H1 (cell line): ENCODE results near the gene RGS9BP. TPM values are rescaled to one million over a fixed set of nuclear protein-coding genes. Genes with fewer than 3 reads are reported as not detected.

Experiments
- CTCF ChIA-PET: fragments of 300-600 bp; sonication (Branson Sonifier 250); formaldehyde crosslinking; loops from one replicate; lab custom pipeline; 2021; ENCODE audit not compliant: partially characterized antibody; lab: Charles Lee
- POLR2A ChIA-PET: fragments of 300-600 bp; sonication (Branson Sonifier 250); formaldehyde crosslinking; loops from one replicate; lab custom pipeline; 2021; ENCODE audit warnings: inconsistent platforms; ENCODE audit not compliant: partially characterized antibody; lab: Charles Lee
- DNase-seq, 2 experiments: peaks; one replicate each; pipeline versions ENCODE4 v3.0.0 to v3.0.0-alpha.2; 2010 to 2022; ENCODE audit warnings: low spot score in 2 of 2, low read depth in 1 of 2, mixed read lengths in 1 of 2
- FAIRE-seq: peaks from 2 replicates; lab custom pipeline; 2011; peaks lifted over from hg19 to GRCh38; lab: Jason Lieb, UNC
- H2AFZ ChIP-seq: 2 replicates; pipeline ENCODE4 v1.8.1; 2012; ENCODE audit warnings: low read length, inconsistent platforms
- H2AK5ac ChIP-seq: 2 replicates; pipeline ENCODE4 v1.6.1; 2013; ENCODE audit warnings: low read depth, low read length
- H2BK120ac ChIP-seq: replicated peaks from 2 replicates; pipeline ENCODE3; 2013; ENCODE audit warnings: low read depth, low read length, inconsistent platforms
- H2BK12ac ChIP-seq: 2 replicates; pipeline ENCODE4 v1.6.1; 2013; ENCODE audit warnings: low read depth, low read length
- H2BK15ac ChIP-seq: 2 replicates; pipeline ENCODE4 v1.6.1; 2013; ENCODE audit warnings: low read length
- H2BK20ac ChIP-seq: 2 replicates; pipeline ENCODE4 v1.6.1; 2013; ENCODE audit warnings: low read length
- H2BK5ac ChIP-seq: 2 replicates; pipeline ENCODE4 v1.6.1; 2013; ENCODE audit warnings: low read depth, low read length
- H3K14ac ChIP-seq: 2 replicates; pipeline ENCODE4 v1.6.1; 2013; ENCODE audit warnings: inconsistent platforms; ENCODE audit not compliant: insufficient read length
- H3K18ac ChIP-seq: 2 replicates; pipeline ENCODE4 v1.6.1; 2013; ENCODE audit warnings: low read length; ENCODE audit errors: extremely low read depth
- H3K23ac ChIP-seq: 2 replicates; pipeline ENCODE4 v1.6.1; 2013; ENCODE audit warnings: inconsistent platforms; ENCODE audit not compliant: insufficient read length
- H3K23me2 ChIP-seq: 2 replicates; pipeline ENCODE4 v1.6.1; 2013; ENCODE audit warnings: low read depth, low read length
- H3K27ac ChIP-seq: 2 replicates; pipeline ENCODE4 v1.6.1; 2011; ENCODE audit warnings: low read depth, low read length, inconsistent platforms
- H3K27me3 ChIP-seq, 4 experiments: replicated peaks in 1 of 4; 1 replicate in 1 of 4; 2 replicates in 3 of 4; pipeline versions ENCODE4 v1.6.1 to v1.8.1; 2011 to 2013; ENCODE audit warnings: low read length in 3 of 4, mild to moderate bottlenecking in 3 of 4, inconsistent platforms in 2 of 4, mixed read lengths in 2 of 4, moderate library complexity in 1 of 4; ENCODE audit not compliant: control insufficient read depth in 3 of 4, insufficient read depth in 3 of 4; ENCODE audit errors: extremely low read depth in 1 of 4
- H3K36me3 ChIP-seq, 4 experiments: 2 replicates each; pipeline versions ENCODE4 v1.6.1 to v1.8.1; 2011 to 2013; ENCODE audit warnings: mild to moderate bottlenecking in 4 of 4, low read length in 3 of 4, moderate library complexity in 2 of 4, control low read depth in 1 of 4, inconsistent platforms in 1 of 4; ENCODE audit not compliant: insufficient read depth in 4 of 4, control insufficient read depth in 2 of 4
- H3K4ac ChIP-seq: replicated peaks from 2 replicates; pipeline ENCODE3; 2013; ENCODE audit warnings: low read length, low read depth, mixed read lengths, inconsistent platforms; ENCODE audit not compliant: insufficient read length
- H3K4me1 ChIP-seq, 4 experiments: replicated peaks in 1 of 4; 1 replicate in 1 of 4; 2 replicates in 3 of 4; pipeline versions ENCODE4 v1.6.1 to v1.8.1; 2011 to 2013; ENCODE audit warnings: low read length in 3 of 4, inconsistent platforms in 2 of 4, mixed read lengths in 1 of 4; ENCODE audit not compliant: insufficient read depth in 4 of 4, control insufficient read depth in 3 of 4
- H3K4me2 ChIP-seq, 2 experiments: 2 replicates each; pipeline versions ENCODE4 v1.6.1 to v1.8.1; 2011 to 2013; ENCODE audit warnings: low read depth in 2 of 2, low read length in 2 of 2, control low read depth in 1 of 2, inconsistent platforms in 1 of 2, mild to moderate bottlenecking in 1 of 2; ENCODE audit not compliant: insufficient read depth in 1 of 2
- H3K4me3 ChIP-seq, 4 experiments: fragments of 200-600, 300-600 bp in 1 of 4; sonication (generic), shearing (Covaris generic), sonication (Bioruptor Twin) in 1 of 4; 2 replicates each; pipeline versions ENCODE4 v1.5.1 to v1.8.1; 2011 to 2016; ENCODE audit warnings: low read length in 4 of 4, low read depth in 3 of 4, control low read depth in 2 of 4, inconsistent platforms in 2 of 4, mild to moderate bottlenecking in 2 of 4, mixed read lengths in 1 of 4, moderate library complexity in 1 of 4; ENCODE audit not compliant: insufficient read depth in 2 of 4; ENCODE audit errors: extremely low read depth in 1 of 4
- H3K56ac ChIP-seq: replicated peaks from 2 replicates; pipeline ENCODE3; 2013; ENCODE audit warnings: low read depth, mild to moderate bottlenecking, mixed read lengths, low read length, inconsistent platforms; ENCODE audit not compliant: insufficient read length
- H3K79me1 ChIP-seq: 2 replicates; pipeline ENCODE4 v1.6.1; 2013; ENCODE audit warnings: low read depth, low read length, control low read depth
- H3K79me2 ChIP-seq, 2 experiments: 2 replicates each; pipeline versions ENCODE4 v1.6.1 to v1.8.1; 2012 to 2013; ENCODE audit warnings: low read length in 2 of 2, mild to moderate bottlenecking in 2 of 2, inconsistent platforms in 1 of 2; ENCODE audit not compliant: insufficient read depth in 2 of 2, control insufficient read depth in 1 of 2
- H3K9ac ChIP-seq, 4 experiments: replicated peaks in 1 of 4; 1 replicate in 1 of 4; 2 replicates in 3 of 4; pipeline versions ENCODE4 v1.6.1 to v1.8.1; 2011 to 2013; ENCODE audit warnings: low read depth in 3 of 4, low read length in 3 of 4, control low read depth in 2 of 4, mild to moderate bottlenecking in 2 of 4, moderate library complexity in 2 of 4, inconsistent platforms in 1 of 4; ENCODE audit errors: extremely low read depth in 1 of 4
- H3K9me3 ChIP-seq, 2 experiments: 2 replicates each; pipeline versions ENCODE4 v1.6.1 to v1.8.1; 2012 to 2013; ENCODE audit warnings: mild to moderate bottlenecking in 2 of 2, moderate library complexity in 2 of 2, control low read depth in 1 of 2, inconsistent platforms in 1 of 2, low read depth in 1 of 2, low read length in 1 of 2, mixed read lengths in 1 of 2; ENCODE audit not compliant: insufficient read depth in 2 of 2
- H4K20me1 ChIP-seq, 2 experiments: replicated peaks in 1 of 2; 2 replicates each; pipeline versions ENCODE3 to v1.8.1; 2011 to 2013; ENCODE audit warnings: inconsistent platforms in 2 of 2, low read length in 2 of 2, mild to moderate bottlenecking in 1 of 2; ENCODE audit not compliant: insufficient read depth in 2 of 2, control insufficient read depth in 1 of 2
- H4K5ac ChIP-seq: 2 replicates; pipeline ENCODE4 v1.6.1; 2013; ENCODE audit warnings: low read length, low read depth, mixed read lengths, inconsistent platforms; ENCODE audit not compliant: insufficient read length
- H4K8ac ChIP-seq: 2 replicates; pipeline ENCODE4 v1.8.0; 2013; ENCODE audit warnings: mild to moderate bottlenecking, moderate library complexity, low read length, inconsistent platforms; ENCODE audit not compliant: insufficient read depth; ENCODE audit errors: extremely low read depth
- H4K91ac ChIP-seq: replicated peaks from 2 replicates; pipeline ENCODE3; 2013; ENCODE audit warnings: low read length, mixed read lengths, inconsistent platforms; ENCODE audit not compliant: insufficient read length
- CBX8 ChIP-seq: fragments of 300-800, 300-1000 bp; sonication (generic); IDR thresholded peaks from 2 replicates; pipeline ENCODE4 v1.7.1; 2016; ENCODE audit warnings: low read depth, low read length, borderline replicate concordance
- CREB1 ChIP-seq: IDR thresholded peaks from 2 replicates; pipeline ENCODE4 v1.6.1; 2012; ENCODE audit warnings: inconsistent platforms
- EGR1 ChIP-seq: IDR thresholded peaks from 2 replicates; pipeline ENCODE4 v1.6.1; 2011; ENCODE audit warnings: low read depth, low read length, borderline replicate concordance
- FOSL1 ChIP-seq: IDR thresholded peaks from 2 replicates; pipeline ENCODE4 v1.6.1; 2011; ENCODE audit warnings: mild to moderate bottlenecking, low read depth, low read length, moderate library complexity; ENCODE audit not compliant: insufficient read depth
- POLR2A ChIP-seq, 2 experiments: IDR thresholded peaks; 1 replicate in 1 of 2; 2 replicates in 1 of 2; pipeline ENCODE4 v1.6.1; 2011; ENCODE audit warnings: low read depth in 2 of 2, low read length in 2 of 2, mild to moderate bottlenecking in 2 of 2; ENCODE audit errors: control extremely low read depth in 1 of 2
- RBBP5 ChIP-seq: IDR thresholded peaks from 2 replicates; pipeline ENCODE4 v1.7.1; 2012; ENCODE audit warnings: low read depth, mild to moderate bottlenecking, inconsistent platforms, low read length, moderate library complexity, borderline replicate concordance
- SIN3A ChIP-seq, 2 experiments: IDR thresholded peaks in 1 of 2; conservative IDR thresholded peaks in 1 of 2; 2 replicates each; pipeline ENCODE4 v1.6.1; 2011 to 2012; ENCODE audit warnings: low read length in 2 of 2, improper control_type of control experiment in 1 of 2, low read depth in 1 of 2, mild to moderate bottlenecking in 1 of 2
- TBP ChIP-seq: IDR thresholded peaks from 2 replicates; pipeline ENCODE4 v1.6.1; 2011; ENCODE audit warnings: low read depth, low read length, improper control_type of control experiment
- WGBS, 2 experiments: shearing (Covaris generic) in 1 of 2; methylation state at CpG; one replicate each; pipeline versions ENCODE4 v1.1.6 to v1.1.7; 2013 to 2015; ENCODE audit warnings: low lambda C conversion rate in 2 of 2, mixed read lengths in 2 of 2, inconsistent platforms in 1 of 2, low coverage in 1 of 2, missing lambda C conversion rate in 1 of 2; ENCODE audit not compliant: insufficient replicate concordance in 2 of 2, insufficient coverage in 1 of 2, insufficient read length in 1 of 2; ENCODE audit errors: extremely low coverage in 1 of 2, missing lambda C conversion rate in 1 of 2; 5-methylcytosine and 5-hydroxymethylcytosine counted together
- polyA plus RNA-seq, 7 experiments: library from polyadenylated mRNA; depleted of rRNA in 3 of 7; stranded (reverse) in 5 of 7; unstranded in 2 of 7; fragments of >200 nt in 5 of 7; fragments of 200-250 nt in 2 of 7; gene quantifications; 1 replicate in 5 of 7; 2 replicates in 1 of 7; 4 replicates in 1 of 7; pipeline versions ENCODE4 v1.2.1 to v1.2.3, GENCODE V29; 2011 to 2013; ENCODE audit warnings: missing spikeins in 2 of 7, mixed read lengths in 2 of 7
- total RNA-seq: library from RNA; stranded (reverse); fragmentation: NEBNext Ultra II Directional; extraction: Animal tissue kit (Norgen Biotek cat#: 25700); gene quantifications from 2 replicates; pipeline ENCODE4 v1.2.1, GENCODE V29; 2021

Gene RGS9BP
- total and polyA plus RNA-seq, 2 of the 8 experiments (the other 6 are each of a cell fraction or from before 2014, with no cell fraction given) = 0.11 to 0.26 TPM

DNA sequence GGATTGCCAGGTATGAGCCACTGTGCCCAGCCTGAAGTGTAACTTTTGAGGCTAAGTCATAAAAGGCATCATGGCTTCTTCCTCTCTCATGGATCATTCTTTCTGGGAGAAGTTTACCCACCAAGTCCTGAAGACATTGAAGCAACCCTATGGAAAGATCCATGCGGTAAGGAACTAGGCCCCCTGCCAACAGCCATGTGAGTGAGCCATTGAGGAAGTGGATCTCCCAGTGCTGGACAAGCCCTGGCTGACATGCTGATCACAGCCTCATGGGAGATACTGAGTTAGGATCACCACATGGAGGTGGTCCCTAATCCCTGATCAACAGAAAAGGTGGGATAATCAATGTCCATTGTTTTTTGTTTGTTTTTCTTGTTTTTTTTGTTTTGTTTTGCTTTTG lies 12.7 kb downstream of the RGS9BP start:
- Histone ChIP-seq H2AFZ (no peak overlapping the region), H3K4me3 (no peak overlapping the region), H2BK5ac (no peak overlapping the region), H3K18ac (no peak overlapping the region), H3K27me3 (peaks cover 0 to 21% (median 9%) of the 10 kb centered on the region in 4 experiments; a peak in 6 of 7 replicates), H3K4ac (no peak overlapping the region), H3K23me2 (peaks cover 2% of the 10 kb centered on the region; the same call in 1 of the 2 replicates), H3K36me3 (no peaks in the 10 kb centered on the region), H3K9me3 (no peaks in the 10 kb centered on the region), H3K56ac (no peak overlapping the region), H2BK12ac (no peak overlapping the region), H3K79me1 (no peaks in the 10 kb centered on the region), H3K4me2 (no peak overlapping the region), H3K23ac (no peak overlapping the region), H3K4me1 (no peaks in the 10 kb centered on the region; a peak in 1 of 7 replicates), H4K8ac (no peak overlapping the region), H2BK20ac (no peak overlapping the region), H2AK5ac (no peak overlapping the region), H2BK120ac (no peak overlapping the region), H3K79me2 (no peaks in the 10 kb centered on the region), H4K5ac (no peak overlapping the region), H3K9ac (no peak overlapping the region), H4K91ac (no peak overlapping the region), H2BK15ac (no peak overlapping the region), H4K20me1 (peaks cover 0 to 1% of the 10 kb centered on the region in 2 experiments), H3K14ac (no peak overlapping the region), H3K27ac (no peak overlapping the region)
- DNase-seq (no peak), FAIRE-seq (no peak)
- ChIA-PET CTCF (no interaction called here), POLR2A (no interaction called here)
- 92% methylated on average over 1 of the region's 1 CpG; no CpG with 5 or more reads in 1 of the 2 experiments for WGBS, 2 experiments
- TF ChIP-seq FOSL1 (no peak), TBP (no peak), CREB1 (no peak), POLR2A (IDR thresholded peaks at IDR 0.05; ENCODE audit: control extremely low read depth in 1 of 2, low read depth in 2 of 2, low read length in 2 of 2) (no peak), SIN3A (conservative IDR thresholded peaks at IDR 0.05 in 1 of 2, IDR thresholded peaks at IDR 0.05 in 1 of 2; ENCODE audit: low read depth in 1 of 2, low read length in 2 of 2) (no peak), RBBP5 (no peak), CBX8 (no peak), EGR1 (no peak)
